A549 (cell line): ENCODE measurements around the gene SLIT1.

ENCODE experiments used
- BHLHE40 ChIP-seq: IDR thresholded peaks from 2 replicates; pipeline ENCODE4 v1.6.1; 2012; ENCODE audit warnings: low read depth, low read length, inconsistent platforms
- CTCF ChIP-seq: fragments of >200 bp; sonication (Bioruptor Twin); formaldehyde crosslinking; IDR thresholded peaks from 3 replicates; pipeline ENCODE4 v1.5.1; 2016
- GATA3 ChIP-seq: IDR thresholded peaks from 2 replicates; pipeline ENCODE4 v1.6.1; 2012; ENCODE audit warnings: borderline replicate concordance

GRCh38 chr10:97005349-97005748 lies 180.4 kb downstream of the SLIT1 start:
- TF ChIP-seq GATA3 (no peak), BHLHE40 (no peak), CTCF (no peak)
